SKM-1 treated with dmso at 0.1 percent for 144 hours (cell line): ENCODE results near the gene PPEF2.
"Not testable (repeated sequence)": the region's sequence is repeated elsewhere in the genome, so short reads cannot be mapped to it uniquely, and the experiment has no call there.

Experiments used
- DNase-seq: peaks from one replicate; lab custom pipeline; 2025; ENCODE audit not compliant: unreplicated experiment; lab: John Stamatoyannopoulos, UW

The PPEF2 gene, protein sequence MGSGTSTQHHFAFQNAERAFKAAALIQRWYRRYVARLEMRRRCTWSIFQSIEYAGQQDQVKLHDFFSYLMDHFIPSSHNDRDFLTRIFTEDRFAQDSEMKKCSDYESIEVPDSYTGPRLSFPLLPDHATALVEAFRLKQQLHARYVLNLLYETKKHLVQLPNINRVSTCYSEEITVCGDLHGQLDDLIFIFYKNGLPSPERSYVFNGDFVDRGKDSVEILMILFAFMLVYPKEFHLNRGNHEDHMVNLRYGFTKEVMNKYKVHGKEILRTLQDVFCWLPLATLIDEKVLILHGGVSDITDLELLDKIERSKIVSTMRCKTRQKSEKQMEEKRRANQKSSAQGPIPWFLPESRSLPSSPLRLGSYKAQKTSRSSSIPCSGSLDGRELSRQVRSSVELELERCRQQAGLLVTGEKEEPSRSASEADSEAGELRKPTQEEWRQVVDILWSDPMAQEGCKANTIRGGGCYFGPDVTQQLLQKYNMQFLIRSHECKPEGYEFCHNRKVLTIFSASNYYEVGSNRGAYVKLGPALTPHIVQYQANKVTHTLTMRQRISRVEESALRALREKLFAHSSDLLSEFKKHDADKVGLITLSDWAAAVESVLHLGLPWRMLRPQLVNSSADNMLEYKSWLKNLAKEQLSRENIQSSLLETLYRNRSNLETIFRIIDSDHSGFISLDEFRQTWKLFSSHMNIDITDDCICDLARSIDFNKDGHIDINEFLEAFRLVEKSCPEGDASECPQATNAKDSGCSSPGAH

DNA sequence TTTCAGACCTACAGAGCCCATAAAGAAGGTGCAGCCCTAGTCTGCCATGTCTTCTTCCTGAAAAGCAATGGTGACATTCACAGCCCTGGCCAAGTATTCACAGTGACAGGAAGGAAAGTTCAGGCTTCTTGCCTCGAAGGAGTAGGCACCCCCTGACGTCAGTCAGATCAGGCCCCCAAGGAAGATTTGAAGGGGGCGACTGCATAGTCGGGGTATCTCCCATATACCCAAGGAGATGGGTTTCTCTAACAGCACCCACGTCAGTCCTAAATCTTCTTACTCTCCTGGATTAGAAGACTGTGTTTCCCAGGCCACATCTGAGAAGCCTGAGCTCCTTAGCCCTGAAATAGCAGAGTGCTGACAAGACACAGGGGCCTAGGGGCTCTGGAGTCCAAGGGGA is at the start of gene PPEF2:
TSS of gene PPEF2 (minus strand) at position 101 of the 400 bp plus-strand sequence. CDS start 6,127 bp downstream, outside the sequence.
- no peak for DNase-seq

DNA sequence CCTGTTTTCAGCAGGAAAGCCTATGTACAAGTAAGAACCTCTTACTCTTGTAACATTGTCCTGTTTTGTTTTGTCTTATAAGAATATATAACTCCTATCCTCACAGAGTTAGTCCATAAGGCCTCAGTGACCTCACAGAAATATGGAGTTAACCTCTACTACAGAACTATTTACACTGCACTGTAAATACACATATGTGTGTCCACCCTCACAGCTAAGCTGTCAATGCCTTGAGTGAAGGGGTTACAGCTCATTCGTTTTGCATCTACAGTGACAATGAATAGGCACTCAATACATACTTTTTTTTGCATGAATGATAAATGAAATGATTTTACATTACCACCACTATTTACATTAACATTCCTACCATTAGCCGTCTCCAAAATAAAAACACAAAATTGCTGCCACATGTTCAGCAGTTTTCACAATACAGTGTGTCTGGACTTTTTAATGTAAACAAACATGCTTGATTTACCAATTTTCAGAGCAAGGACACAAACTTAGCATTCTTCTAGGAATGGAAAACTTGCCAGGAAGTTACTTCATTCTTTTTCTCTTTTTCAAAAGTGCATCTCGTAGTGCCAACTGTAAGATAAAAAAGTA is 48.1 kb upstream of the PPEF2 start:
- DNase-seq = no peak

DNA sequence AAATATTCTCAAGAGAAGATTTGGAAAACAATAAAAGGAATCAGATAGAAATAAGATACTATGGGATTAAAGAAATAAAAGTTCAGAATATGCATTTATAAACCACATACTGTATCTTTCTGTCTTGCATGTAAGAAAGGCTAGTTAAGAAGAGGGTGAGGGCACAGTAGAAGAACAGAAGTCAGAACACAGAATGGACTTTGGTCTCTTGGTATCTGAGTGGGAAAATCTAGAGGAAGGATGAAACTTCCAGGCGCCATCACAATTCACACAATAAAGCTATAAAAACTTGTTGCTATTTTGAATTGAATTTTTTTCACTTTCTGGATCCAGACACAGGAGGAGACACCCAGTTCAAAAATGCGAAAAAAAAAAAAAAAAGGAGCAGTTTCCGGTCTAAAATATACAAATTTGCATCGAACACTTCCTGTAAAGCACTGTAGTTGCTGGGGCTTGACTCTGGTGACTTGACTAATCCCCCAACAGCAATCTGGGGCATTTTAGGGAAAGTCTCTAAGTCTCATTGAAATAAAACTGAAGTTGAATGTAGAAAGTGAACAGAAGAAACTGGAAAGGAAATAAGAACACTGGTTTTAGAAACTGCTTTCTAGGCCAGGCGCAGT is 46.7 kb upstream of the PPEF2 start:
- no peak for DNase-seq

DNA sequence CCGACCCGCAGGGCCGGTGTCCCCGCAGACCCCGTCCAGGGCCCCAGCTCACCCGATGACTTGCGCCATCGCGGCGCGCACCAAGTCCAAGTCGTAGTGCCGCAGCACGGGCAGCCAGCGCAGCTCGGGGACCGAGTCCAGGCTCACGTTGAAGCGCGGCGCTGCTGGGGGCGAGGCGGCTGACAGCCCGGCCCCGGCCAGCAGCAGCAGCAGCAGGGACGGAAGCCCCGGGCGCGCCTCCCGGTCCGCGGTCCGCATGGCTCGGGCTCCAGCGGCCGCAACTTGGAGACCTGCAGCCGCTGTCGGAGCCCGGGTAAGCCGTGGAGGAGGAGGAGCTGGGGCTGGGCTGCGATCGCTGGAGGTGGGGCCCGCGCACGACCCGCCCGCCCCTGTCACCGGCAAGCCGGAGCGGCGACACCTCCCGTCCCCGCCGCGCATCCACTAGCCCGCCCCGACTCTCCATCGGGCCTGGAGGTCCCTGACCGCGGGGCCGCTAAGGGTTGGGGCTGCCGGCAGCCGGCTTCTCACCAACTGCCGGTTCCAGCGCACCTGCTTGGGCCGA is 38.5 kb upstream of the PPEF2 start, which contains the start of gene NAAA:
TSS of gene NAAA (minus strand) at position 322 of the 562 bp plus-strand sequence. CDS start at position 258, 64 bp downstream.
- DNase-seq = peak; percentile 29

DNA sequence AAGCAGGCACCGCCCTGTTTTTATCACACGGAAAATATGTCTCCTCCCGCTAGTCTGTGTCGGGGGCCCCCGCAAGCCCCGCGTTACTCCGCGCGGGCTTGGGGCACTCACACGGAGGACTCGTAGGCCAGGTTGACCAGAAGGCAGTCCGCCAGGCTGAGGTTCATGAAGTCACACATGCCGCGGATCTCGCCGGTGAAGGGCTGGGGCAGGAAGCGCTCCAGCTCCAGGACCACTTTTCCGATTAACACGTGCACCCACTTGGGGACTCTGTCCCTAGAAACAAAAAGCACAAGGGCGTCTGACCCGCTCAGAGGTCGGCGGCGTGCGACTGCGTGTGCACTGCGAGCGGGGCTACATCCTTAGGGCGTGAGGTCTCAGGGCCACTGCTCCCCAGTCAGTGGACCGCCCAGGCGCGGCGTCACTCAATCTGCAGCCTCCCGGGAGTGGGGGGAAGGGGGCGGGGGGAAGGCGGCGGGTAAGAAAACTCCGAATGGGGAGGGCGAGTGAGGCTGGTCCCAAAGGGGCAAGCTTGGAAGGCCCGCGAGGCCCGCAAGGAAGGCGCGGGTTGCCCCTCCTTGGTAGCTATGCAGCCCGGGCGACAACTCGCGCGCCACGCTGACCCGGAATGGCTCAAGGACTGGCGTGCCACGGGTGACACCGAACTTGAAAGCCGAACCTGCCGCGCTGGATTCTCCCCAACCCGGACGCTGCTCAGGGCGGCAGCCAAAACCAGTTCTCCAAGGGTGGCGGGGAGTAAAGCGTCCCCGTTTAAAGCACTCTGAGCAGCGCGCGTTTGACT is 37.8 kb upstream of the PPEF2 start:
- peak; percentile 35 for DNase-seq

DNA sequence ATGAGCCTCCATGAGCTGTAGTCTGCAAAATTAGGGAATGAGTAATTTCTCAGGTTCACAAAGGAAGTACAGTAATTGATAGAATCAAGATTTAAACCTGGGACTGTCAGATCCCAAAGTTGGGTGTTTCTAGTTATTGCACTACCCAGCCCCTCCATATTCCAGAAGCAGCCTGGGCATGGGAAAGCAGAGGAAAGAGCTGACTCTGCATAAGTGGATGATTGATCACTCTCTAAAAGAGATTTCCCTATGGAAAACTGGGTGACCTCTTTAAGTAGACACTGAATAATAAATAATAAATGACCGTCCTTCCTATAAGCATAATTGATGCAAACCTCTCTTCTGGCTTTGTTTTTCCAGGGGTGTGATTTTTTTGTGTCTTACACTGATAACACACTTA is 33.4 kb upstream of the PPEF2 start:
- no peak for DNase-seq

DNA sequence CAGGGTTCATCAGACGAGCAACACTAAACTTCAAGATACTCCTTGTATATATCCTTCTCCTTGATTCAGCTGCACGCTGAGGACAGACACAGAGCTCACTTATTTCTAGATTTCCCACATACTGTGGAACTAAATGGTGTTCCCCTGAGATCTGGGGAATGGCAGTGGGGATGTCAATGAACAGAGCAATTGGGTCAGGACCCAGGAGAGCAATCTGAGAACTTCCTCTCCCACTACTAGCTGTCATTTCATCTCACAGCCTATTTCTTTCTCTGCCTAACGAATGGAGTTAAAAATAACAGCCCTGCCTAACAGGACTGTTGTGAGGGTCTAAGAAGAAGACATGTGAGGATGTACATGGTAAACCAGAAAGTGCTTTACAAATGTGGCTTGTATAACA is 27.9 kb upstream of the PPEF2 start:
- no peak for DNase-seq

DNA sequence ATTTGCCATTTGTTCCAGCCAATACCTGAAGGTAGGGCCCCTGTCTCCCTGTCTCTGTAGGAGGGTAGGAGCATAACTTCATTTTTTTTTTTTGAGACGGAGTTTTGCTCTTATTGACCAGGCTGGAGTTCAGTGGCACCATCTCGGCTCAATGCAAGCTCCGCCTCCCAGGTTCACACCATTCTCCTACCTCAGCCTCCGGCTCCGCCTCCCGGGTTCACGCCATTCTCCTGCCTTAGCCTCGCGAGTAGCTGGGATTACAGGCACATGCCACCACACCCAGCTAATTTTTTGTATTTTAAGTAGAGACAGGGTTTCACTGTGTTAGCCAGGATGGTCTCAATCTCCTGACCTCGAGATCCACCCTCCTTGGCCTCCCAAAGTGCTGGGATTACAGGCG is 22.7 kb upstream of the PPEF2 start:
- not testable (repeated sequence) for DNase-seq

DNA sequence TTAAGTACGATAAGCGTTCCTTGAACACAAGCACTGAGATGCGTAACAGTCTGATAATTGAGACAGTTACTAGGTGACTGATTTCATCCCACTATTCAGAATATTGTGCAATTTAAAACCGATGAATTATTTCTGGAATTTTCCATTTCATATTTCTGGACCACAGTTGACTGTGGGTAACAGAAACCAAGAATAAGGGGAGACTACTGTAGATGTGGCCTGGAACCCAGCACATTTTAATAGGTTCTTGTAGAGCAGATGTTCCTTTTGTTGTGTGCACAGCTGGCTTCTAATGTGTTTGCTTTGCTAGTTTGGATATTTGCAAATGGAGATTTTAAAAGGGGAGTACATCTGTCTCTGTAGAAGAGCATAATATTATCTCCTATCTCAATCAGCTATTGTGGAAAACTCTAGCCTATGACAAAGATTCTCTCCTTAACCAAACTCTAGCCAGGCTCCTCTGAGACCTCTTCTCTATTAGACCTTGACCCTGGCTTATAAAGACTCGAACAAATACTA is 22.1 kb upstream of the PPEF2 start:
- no peak for DNase-seq

DNA sequence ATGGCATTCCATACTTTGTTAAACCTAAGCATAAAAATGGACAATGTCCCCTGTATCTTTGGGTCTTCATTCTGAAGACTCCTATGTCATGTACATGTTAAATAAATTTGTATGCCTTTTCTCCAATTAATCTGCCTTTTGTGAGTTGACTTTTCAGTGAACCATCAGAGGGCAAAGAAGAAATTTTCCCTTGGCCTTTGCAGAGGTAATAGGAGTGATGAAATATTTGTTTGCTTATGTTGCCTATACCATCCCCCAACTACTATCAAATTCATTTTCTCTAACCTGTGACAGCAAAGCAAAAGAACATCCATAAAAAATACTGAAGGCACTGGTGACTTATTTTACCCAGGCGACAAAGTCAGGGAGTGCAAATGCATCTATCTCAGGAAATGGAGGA is 20.3 kb upstream of the PPEF2 start:
- no peak for DNase-seq

DNA sequence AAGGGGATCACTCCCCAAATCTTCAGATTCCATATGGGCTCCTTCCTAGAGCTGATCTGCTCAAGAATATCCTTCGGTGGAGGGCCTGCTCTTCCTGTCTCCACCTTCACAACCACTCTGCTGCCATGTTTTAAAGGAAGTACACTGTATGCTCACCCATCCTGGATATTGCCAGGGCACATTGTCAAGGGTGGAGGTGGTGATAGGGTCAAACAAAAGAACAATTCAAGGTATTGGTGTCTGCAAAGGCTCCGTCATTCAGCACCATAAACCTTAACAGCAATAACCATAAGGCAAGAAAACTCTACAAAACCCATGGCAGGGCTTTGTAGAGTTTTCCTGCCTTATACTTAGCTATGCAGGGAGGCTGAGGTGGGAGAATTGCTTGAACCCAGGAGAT is 19.7 kb upstream of the PPEF2 start:
- DNase-seq = no peak

DNA sequence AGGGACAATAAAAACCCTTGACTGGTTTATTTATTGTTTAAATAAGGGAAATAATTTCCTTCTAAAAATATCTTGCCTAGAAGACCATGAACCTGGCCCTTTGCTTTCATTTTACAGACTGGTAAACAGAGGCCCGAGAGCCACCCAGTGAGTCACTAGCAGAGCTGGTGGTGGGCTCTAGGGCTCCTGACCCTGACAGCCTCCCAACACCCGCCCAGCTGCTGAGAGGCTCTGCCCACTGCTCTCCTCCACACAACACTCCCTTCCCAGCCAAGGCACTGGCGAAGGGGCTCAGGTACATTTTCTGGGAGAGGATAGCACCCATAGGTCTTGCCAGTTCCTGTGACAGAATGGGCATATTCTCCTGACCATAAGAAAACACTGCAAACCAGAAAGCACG is 18.1 kb upstream of the PPEF2 start:
- DNase-seq = no peak

DNA sequence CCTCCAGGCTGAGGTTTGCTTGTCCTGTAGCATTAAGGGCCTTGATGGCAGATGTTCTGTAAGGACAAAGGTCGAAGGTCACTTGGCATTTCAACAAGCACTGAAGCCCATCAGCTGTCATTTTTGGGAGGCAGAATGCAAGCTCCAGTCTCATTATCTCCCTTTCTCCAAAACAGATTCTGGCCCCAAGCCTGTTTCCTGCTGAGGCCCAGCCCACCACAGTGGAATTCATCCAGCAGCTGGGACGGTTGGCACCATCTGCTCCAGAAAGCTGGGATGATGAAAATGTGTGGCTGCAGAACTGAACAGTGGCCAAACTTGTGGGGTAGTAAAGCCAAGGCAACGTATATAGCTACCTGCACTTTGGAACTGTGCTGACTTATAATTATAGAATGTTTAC is 17.7 kb upstream of the PPEF2 start:
- DNase-seq = no peak

DNA sequence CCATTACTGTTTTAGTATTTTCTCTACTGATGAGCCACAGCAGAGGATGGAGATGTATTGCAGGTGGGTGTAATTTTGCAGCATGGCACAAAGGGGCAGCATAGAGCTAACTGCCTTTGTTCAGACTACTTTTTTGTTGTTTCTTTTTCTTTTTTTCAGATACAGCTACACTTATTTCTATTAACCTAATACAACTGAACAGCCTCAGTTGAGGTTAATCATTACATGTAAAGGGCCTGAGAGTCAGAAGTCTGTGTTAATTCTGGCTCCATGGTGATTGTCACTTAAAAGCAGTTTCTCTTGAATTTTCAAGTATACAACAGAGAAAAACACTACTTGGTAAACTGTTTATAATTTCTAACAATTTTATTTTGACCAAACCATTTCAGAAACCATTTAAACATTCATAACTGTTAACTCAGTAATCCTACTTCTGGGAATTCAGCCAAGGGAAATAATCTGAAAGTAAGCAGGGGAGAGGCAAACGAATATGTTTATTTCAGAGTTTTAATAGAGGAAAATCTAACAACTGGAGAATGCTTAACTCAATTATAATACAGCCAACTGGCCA is 13.9 kb upstream of the PPEF2 start:
- peak; percentile 48 for DNase-seq

DNA sequence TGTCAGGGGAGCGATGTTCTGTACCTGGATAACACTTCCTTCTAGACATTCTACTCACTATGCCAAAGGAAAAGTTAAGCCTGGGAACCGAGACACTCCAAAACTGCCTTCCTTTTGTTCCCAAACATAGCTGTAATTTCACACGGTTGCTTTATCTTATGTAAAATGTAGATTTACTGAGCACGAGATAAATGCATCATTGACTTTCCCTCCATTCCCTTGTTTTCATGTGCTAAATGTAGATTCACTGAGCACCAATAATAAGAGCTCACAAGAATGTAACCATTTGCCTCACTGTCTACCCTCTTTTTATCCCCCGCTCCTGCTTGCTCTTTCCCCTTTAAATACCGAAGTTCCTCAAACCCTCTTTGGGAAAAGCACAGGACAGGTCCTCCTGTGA is 10.7 kb upstream of the PPEF2 start:
- no peak for DNase-seq

DNA sequence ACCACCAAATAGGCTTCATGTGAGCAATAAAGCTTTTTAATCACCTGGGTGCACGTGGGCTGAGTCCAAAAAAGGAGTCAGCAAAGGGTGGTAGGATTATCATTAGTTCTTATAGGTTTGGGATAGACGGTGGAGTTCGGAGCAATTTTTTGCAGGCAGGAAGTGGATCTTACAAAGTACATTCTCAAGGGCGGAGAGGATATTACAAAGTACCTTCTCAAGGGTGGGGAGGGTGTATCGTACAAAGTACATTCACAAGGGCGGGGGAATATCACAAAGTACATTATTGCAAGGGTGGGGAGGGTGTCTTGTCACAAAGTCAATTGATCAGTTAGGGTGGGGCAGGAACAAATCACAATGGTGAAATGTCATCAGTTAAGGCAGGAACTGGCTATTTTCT is 8.6 kb upstream of the PPEF2 start:
- not testable (repeated sequence) for DNase-seq

DNA sequence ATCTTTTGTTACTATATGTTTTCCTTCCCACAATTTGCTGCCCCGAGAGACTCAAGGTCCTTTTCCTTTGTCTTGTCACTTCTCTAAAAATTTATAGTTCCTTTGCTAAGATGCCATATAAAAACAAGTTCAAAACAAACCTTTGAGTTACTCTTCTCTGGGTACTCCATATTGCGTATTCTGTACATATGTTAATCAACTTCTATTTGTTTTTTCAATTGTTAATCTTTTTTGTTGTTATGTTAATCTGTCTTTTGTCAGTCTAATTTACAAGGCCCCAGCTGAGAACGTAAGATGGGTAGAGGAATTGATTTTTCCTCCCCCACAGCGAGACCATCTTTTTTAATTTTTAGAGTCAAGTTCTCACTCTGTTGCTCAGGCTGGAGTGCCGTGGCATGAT is 7.2 kb upstream of the PPEF2 start:
- DNase-seq = no peak

DNA sequence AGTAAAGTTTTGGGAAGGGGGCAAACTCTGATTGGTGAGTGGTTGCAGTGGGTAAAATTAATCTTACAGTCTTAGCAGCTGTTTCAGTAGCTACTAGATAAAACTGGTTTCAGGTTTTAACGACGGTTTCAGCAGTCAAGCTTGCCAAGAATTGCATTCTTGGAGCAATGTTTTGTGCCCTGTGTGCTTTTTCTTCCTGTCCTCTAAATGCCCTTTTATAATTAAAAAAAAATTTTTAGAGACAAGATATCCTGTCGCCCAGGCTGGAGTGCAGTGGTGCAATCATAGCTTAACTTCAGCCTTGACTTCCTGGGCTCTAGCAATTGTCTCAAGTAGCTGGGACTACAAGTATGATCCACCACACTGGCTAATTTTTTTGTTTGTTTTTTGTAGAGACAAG is 6.3 kb upstream of the PPEF2 start:
- peak; percentile 15 for DNase-seq

DNA sequence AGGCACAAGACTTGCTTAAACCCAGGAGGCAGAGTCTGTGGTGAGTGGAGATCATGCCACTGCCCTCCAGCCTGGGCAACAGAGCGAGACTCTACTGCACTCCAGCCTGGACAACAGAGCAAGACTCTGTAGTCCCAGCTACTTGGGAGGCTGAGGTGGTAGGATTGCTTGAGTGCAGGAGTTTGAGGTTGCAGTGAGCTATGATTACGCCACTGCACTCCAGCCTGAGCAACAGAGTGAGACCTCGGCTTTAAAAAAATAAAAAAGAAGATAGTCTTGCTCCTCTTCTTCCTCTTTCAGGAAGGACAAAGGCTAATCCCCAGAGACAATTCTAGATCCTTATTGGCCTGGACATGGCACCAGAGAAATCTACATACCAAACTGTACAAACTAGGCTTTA is 5.7 kb upstream of the PPEF2 start:
- DNase-seq = peak; percentile 92

DNA sequence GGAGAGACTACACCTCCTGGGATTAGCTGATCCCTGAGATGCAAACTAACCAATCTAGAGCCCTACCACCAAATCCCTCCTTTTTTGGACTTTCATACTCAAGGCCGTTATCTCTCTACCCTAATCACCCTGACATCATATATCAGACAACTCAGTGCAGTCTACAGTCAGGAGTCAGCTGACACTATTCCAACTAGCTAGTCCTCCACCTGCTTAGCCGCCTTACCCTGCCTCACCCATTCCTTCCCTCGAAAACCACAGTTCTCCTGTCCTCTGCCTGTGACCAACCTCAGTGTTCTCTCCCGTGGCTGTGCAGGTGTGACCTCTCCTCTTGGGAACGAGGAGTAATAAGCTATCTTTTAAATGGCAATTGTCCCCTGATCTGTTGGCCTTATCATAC is 1.8 kb upstream of the PPEF2 start:
- no peak for DNase-seq
